ENCODE data around the gene STK10.

STK10 gene

GRCh38 chr5:172086194-172086975 lies 101.6 kb downstream of the STK10 start:
- DNase-seq = no peak

- DNase-seq = no peak
Observed at GRCh38 chr5:172085738-172086137, 102.3 kb downstream of the STK10 start.

- DNase-seq = no peak
Observed at GRCh38 chr5:172082180-172082579, 105.8 kb downstream of the STK10 start.

- DNase-seq = no peak
Observed at GRCh38 chr5:172079876-172080275, 108.1 kb downstream of the STK10 start.

GRCh38 chr5:172078726-172079345 lies 109.2 kb downstream of the STK10 start:
- no peak for DNase-seq

GRCh38 chr5:172077664-172078425 lies 110.2 kb downstream of the STK10 start:
- no peak for DNase-seq

- no peak for DNase-seq
Observed at GRCh38 chr5:172076761-172077244, 111.2 kb downstream of the STK10 start.

GRCh38 chr5:172075656-172076055 lies 112.4 kb downstream of the STK10 start:
- DNase-seq = no peak

- no peak for DNase-seq
Observed at GRCh38 chr5:172074896-172075295, 113.1 kb downstream of the STK10 start.

- DNase-seq = peak in 1 of 2 donors; percentile 24
Observed at GRCh38 chr5:172071309-172071875, 116.6 kb downstream of the STK10 start.

- DNase-seq = no peak
Observed at GRCh38 chr5:172065431-172066065, 122.5 kb downstream of the STK10 start.

GRCh38 chr5:172064766-172065165 lies 123.3 kb downstream of the STK10 start:
- DNase-seq = no peak

- DNase-seq = no peak
Observed at GRCh38 chr5:172064358-172064757, 123.7 kb downstream of the STK10 start.

GRCh38 chr5:172063463-172064235 lies 124.4 kb downstream of the STK10 start:
- DNase-seq = no peak

GRCh38 chr5:172059661-172060100 lies 128.3 kb downstream of the STK10 start:
- peak in 1 of 2 donors; percentile 34 for DNase-seq

- no peak for DNase-seq
Observed at GRCh38 chr5:172058088-172058487, 129.9 kb downstream of the STK10 start.

GRCh38 chr5:172055996-172056395 lies 132.0 kb downstream of the STK10 start:
- DNase-seq = no peak

GRCh38 chr5:172055421-172055820 lies 132.6 kb downstream of the STK10 start:
- DNase-seq = no peak

- DNase-seq = no peak
Observed at GRCh38 chr5:172054611-172055153, 133.3 kb downstream of the STK10 start.

GRCh38 chr5:172052450-172053236 lies 135.4 kb downstream of the STK10 start:
- DNase-seq = no peak
